HepG2 (cell line): ENCODE measurements around the gene SEC31A. TPM values are rescaled to one million over a fixed set of nuclear protein-coding genes. Genes with fewer than 3 reads are reported as not detected.

ENCODE experiments used
- ATAC-seq: fragments of 200-7000 bp; cut with Tn5 transposase; 3 replicates; pipeline ENCODE4 v1.9.1; 2020; ENCODE audit warnings: mild to moderate bottlenecking, moderate library complexity
- BruUV-seq: library from RNA; stranded (reverse); fragments of 400-500 nt; replicated peaks from 2 replicates; lab custom pipeline; 2021; lab: Mats Ljungman, UMichigan
- CTCF ChIA-PET: fragments of 300-600 bp; formaldehyde crosslinking; extraction: SDS; loops from one replicate; lab custom pipeline; 2021; ENCODE audit warnings: low total read pairs, inconsistent platforms, low intra/inter-chr PET ratio; lab: Yijun Ruan, JAX
- POLR2A ChIA-PET: fragments of 350-600 bp; sonication (Branson Sonifier 250); formaldehyde crosslinking; loops from one replicate; lab custom pipeline; 2020; ENCODE audit warnings: antibody characterized with exemption, inconsistent platforms; lab: Yijun Ruan, JAX
- DNase-seq: peaks from one replicate; pipeline ENCODE4 v3.0.0-alpha.2; 2015; ENCODE audit warnings: low spot score
- FAIRE-seq: peaks from 3 replicates; lab custom pipeline; 2011; peaks lifted over from hg19 to GRCh38; lab: Jason Lieb, UNC
- H2AFZ ChIP-seq: one replicate; pipeline ENCODE4 v1.6.1; 2011; ENCODE audit warnings: low read length, inconsistent platforms
- H3K27ac ChIP-seq: fragments of 300-600 bp; 3 replicates; pipeline ENCODE4 v1.8.0; 2011; ENCODE audit warnings: mixed run types, mild to moderate bottlenecking, mixed read lengths, low read length, inconsistent platforms; ENCODE audit not compliant: insufficient read depth; ENCODE audit errors: extremely low read length
- H3K27me3 ChIP-seq, 2 experiments: fragments of 200-600 bp in 1 of 2; 2 replicates in 1 of 2; 3 replicates in 1 of 2; pipeline versions ENCODE4 v1.6.0 to v1.8.0; 2011; ENCODE audit warnings: low read length in 2 of 2, mild to moderate bottlenecking in 2 of 2, moderate library complexity in 2 of 2, inconsistent platforms in 1 of 2; ENCODE audit not compliant: insufficient read depth in 2 of 2, control insufficient read depth in 1 of 2
- H3K36me3 ChIP-seq, 2 experiments: fragments of 200-600 bp in 1 of 2; replicated peaks in 1 of 2; 2 replicates in 1 of 2; 3 replicates in 1 of 2; pipeline versions ENCODE4 v1.5.1 to v1.8.0; 2011; ENCODE audit warnings: low read length in 2 of 2, inconsistent platforms in 1 of 2; ENCODE audit not compliant: insufficient read depth in 2 of 2, control insufficient read depth in 1 of 2
- H3K4me1 ChIP-seq: 2 replicates; pipeline ENCODE4 v1.5.1; 2012; ENCODE audit warnings: low read length, inconsistent platforms; ENCODE audit not compliant: insufficient read depth
- H3K4me2 ChIP-seq: 2 replicates; pipeline ENCODE4 v1.6.0; 2011; ENCODE audit warnings: low read depth, low read length, inconsistent platforms
- H3K4me3 ChIP-seq, 3 experiments: fragments of 200-600 bp in 1 of 3; sonication (generic), shearing (Covaris generic) in 1 of 3; replicated peaks in 1 of 3; 2 replicates each; pipeline ENCODE4 v1.5.1; 2011 to 2016; ENCODE audit warnings: low read length in 3 of 3, inconsistent platforms in 2 of 3, low read depth in 2 of 3, mild to moderate bottlenecking in 2 of 3, control low read depth in 1 of 3, mixed read lengths in 1 of 3; ENCODE audit not compliant: insufficient read depth in 1 of 3
- H3K79me2 ChIP-seq: one replicate; pipeline ENCODE4 v1.6.1; 2011; ENCODE audit warnings: low read length, inconsistent platforms; ENCODE audit not compliant: insufficient read depth
- H3K9ac ChIP-seq: 2 replicates; pipeline ENCODE4 v1.6.0; 2011; ENCODE audit warnings: mild to moderate bottlenecking, low read depth, low read length, inconsistent platforms; ENCODE audit not compliant: insufficient read depth
- H3K9me3 ChIP-seq: 2 replicates; pipeline ENCODE4 v1.5.1; 2012; ENCODE audit warnings: mild to moderate bottlenecking, low read length
- H4K20me1 ChIP-seq: 2 replicates; pipeline ENCODE4 v1.6.0; 2011; ENCODE audit warnings: inconsistent platforms, mild to moderate bottlenecking, low read length, moderate library complexity; ENCODE audit not compliant: insufficient read depth
- CEBPB ChIP-seq: IDR thresholded peaks from 2 replicates; pipeline ENCODE4 v1.6.1; 2011; ENCODE audit warnings: low read depth, low read length, improper control_type of control experiment, borderline replicate concordance
- GATAD2A ChIP-seq: IDR thresholded peaks from 2 replicates; pipeline ENCODE4 v1.6.1; 2016
- HNF4G ChIP-seq, 2 experiments: sonication (generic) in 1 of 2; formaldehyde crosslinking in 1 of 2; IDR thresholded peaks; 2 replicates each; pipeline versions ENCODE4 v1.4.0 to v1.6.1; 2011 to 2020; ENCODE audit warnings: borderline replicate concordance in 2 of 2, low read depth in 2 of 2, mild to moderate bottlenecking in 2 of 2, low read length in 1 of 2, missing genetic modification reagents in 1 of 2, moderate library complexity in 1 of 2
- KLF16 ChIP-seq, 2 experiments: sonication (generic) in 1 of 2; formaldehyde crosslinking in 1 of 2; IDR thresholded peaks; 2 replicates each; pipeline versions ENCODE4 v1.6.1 to v1.8.0; 2016 to 2023; ENCODE audit warnings: missing genetic modification reagents in 2 of 2, missing compliant biosample characterization in 1 of 2
- NCOA2 ChIP-seq: sonication (generic); formaldehyde crosslinking; IDR thresholded peaks from 2 replicates; pipeline ENCODE4 v1.8.0; 2022; ENCODE audit warnings: inconsistent platforms
- NR2F2 ChIP-seq: IDR thresholded peaks from 2 replicates; pipeline ENCODE4 v1.6.1; 2012; ENCODE audit warnings: low read depth, inconsistent platforms, borderline replicate concordance
- PATZ1 ChIP-seq: sonication (generic); formaldehyde crosslinking; IDR thresholded peaks from 2 replicates; pipeline ENCODE4 v1.4.0; 2020; ENCODE audit warnings: missing genetic modification reagents
- SAP130 ChIP-seq: IDR thresholded peaks from 2 replicates; pipeline ENCODE4 v1.6.1; 2016; ENCODE audit warnings: low read depth
- TARDBP ChIP-seq: sonication (generic); formaldehyde crosslinking; IDR thresholded peaks from 2 replicates; pipeline ENCODE4 v1.8.0; 2022; ENCODE audit warnings: mild to moderate bottlenecking, missing genetic modification reagents
- THAP11 ChIP-seq: IDR thresholded peaks from 2 replicates; pipeline ENCODE4 v1.6.1; 2016; ENCODE audit warnings: missing biosample characterization, missing genetic modification reagents
- ZNF3 ChIP-seq: IDR thresholded peaks from 2 replicates; pipeline ENCODE4 v1.7.0; 2017; ENCODE audit warnings: inconsistent platforms
- ZNF713 ChIP-seq: sonication (generic); formaldehyde crosslinking; IDR thresholded peaks from 2 replicates; pipeline ENCODE4 v1.4.0; 2020; ENCODE audit warnings: mild to moderate bottlenecking, missing genetic modification reagents
- ZNF770 ChIP-seq: sonication (generic); formaldehyde crosslinking; IDR thresholded peaks from 2 replicates; pipeline ENCODE4 v1.5.0; 2020; ENCODE audit warnings: mild to moderate bottlenecking, missing genetic modification reagents
- WGBS: methylation state at CpG from one replicate; pipeline ENCODE4 v1.1.6; 2017; ENCODE audit warnings: low lambda C conversion rate; 5-methylcytosine and 5-hydroxymethylcytosine counted together
- in situ Hi-C: cut with HindIII; loops from 2 replicates; pipeline ENCODE4 v1.10.0; 2017; ENCODE audit warnings: low pct_unique_long_range_greater_than_20kb; ENCODE audit not compliant: extremely low pct_ligation_motif_present
- intact Hi-C: fragments of 100-400 bp; cut with micrococcal nuclease; formaldehyde crosslinking; loops from one replicate; pipeline ENCODE4 v1.10.0; 2022; ENCODE audit not compliant: unreplicated experiment
- polyA plus RNA-seq, 8 experiments: library from polyadenylated mRNA; depleted of rRNA in 3 of 8; stranded (reverse) in 7 of 8; unstranded in 1 of 8; fragments of >200 nt; fragmentation: Illumina TruSeq in 4 of 8; extraction: Trizol in 4 of 8; gene quantifications; 2 replicates each; pipeline versions ENCODE4 v1.2.1 to v1.2.3, GENCODE V29; 2011 to 2016; ENCODE audit warnings: low read depth in 4 of 8, missing spikeins in 1 of 8, mixed read lengths in 1 of 8; ENCODE audit not compliant: insufficient read depth in 1 of 8
- total RNA-seq, 5 experiments: library from RNA; depleted of rRNA; stranded (reverse); fragments of >200 nt; fragmentation: Illumina TruSeq; extraction: Trizol; gene quantifications; 2 replicates each; pipeline ENCODE4 v1.2.3, GENCODE V29; 2016; ENCODE audit warnings: low read depth in 1 of 5

Gene SEC31A
- total and polyA plus RNA-seq, 2 of the 13 experiments (the other 11 are each of a cell fraction or from before 2014, with no cell fraction given), result 231 to 435 TPM

DNA sequence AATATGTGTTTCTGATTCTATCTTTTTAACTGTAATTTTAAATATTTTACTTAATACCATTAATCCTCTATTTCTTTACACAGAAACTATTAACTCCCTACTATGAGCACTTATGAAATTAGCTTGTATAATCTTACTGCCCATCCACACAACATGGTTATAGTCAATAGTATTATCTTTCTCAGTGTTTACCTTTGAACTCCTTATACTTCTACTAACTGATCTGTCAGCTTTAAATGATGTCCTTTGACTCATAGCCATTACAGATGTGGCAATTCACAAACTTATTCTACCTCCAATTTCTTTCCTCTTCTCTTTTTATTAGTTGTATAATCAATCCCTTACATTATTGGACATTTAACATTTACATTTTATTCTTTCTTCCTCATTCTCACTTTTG, 5.5 kb downstream of the SEC31A start (continued):
- TF ChIP-seq ZNF713 (CRISPR knock-in tag) (no peak), NR2F2 (peak; percentile 55; the same call in 1 of the 2 replicates), KLF16 (CRISPR knock-in tag; IDR thresholded peaks at IDR 0.05) (0 out of 4 replicates have a peak, but pooled peaks of 1 of the 2 experiments have one; percentile 28), NCOA2 (CRISPR knock-in tag) (peak; percentile 44; the same call in 1 of the 2 replicates), HNF4G (IDR thresholded peaks at IDR 0.05; ENCODE audit: borderline replicate concordance, low read depth, low read length) (0 out of 2 replicates have a peak, but pooled peaks have one; percentile 20), HNF4G (CRISPR knock-in tag; IDR thresholded peaks at IDR 0.05; ENCODE audit: borderline replicate concordance, low read depth) (no peak), SAP130 (CRISPR knock-in tag) (peak; percentile 60), TARDBP (CRISPR knock-in tag) (0 out of 2 replicates have a peak, but pooled peaks have one; percentile 19), ZNF3 (CRISPR knock-in tag) (no peak), GATAD2A (CRISPR knock-in tag) (peak; percentile 46), THAP11 (CRISPR knock-in tag) (0 out of 2 replicates have a peak, but pooled peaks have one; percentile 13)

DNA sequence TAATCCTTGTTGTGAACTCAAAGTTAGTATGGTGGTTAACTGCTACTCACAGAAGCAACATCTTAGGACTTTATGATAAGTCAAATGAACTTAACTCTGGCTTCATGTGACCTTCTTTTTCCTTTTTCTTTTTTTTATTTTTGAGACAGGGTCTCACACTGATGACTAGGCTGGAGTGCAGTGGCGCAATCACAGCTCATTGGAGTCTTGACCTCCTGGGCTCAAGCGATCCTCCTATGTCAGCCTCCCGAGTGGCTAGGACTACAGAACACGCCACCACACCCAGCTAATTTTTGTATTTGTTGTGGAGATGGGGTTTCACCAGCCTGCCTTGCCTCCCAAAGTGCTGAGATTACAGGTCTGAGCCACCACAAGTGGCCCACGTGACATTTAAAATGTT, 22.4 kb downstream of the SEC31A start:
- Histone ChIP-seq H2AFZ (no peak overlapping the region), H3K36me3 (peaks cover 20 to 85% of the 10 kb centered on the region in 2 experiments), H3K9me3 (no peaks in the 10 kb centered on the region), H3K4me2 (no peak overlapping the region), H3K4me1 (no peaks in the 10 kb centered on the region), H3K79me2 (peaks cover 32% of the 10 kb centered on the region), H4K20me1 (peaks cover 19% of the 10 kb centered on the region; the same call in 1 of the 2 replicates), H3K27me3 (no peaks in the 10 kb centered on the region), H3K4me3 (no peak overlapping the region), H3K9ac (no peak overlapping the region), H3K27ac (no peak overlapping the region)
- in situ Hi-C loops, result no loop called here
- FAIRE-seq, result no peak
- POLR2A ChIA-PET, result no interaction called here
- 97% methylated on average over 5 of the region's 5 CpGs for WGBS
- intact Hi-C loops, result no loop called here
- CTCF ChIA-PET, result no interaction called here
- BruUV-seq, result no TSS peak
- DNase-seq, result no peak
- no peak for ATAC-seq
- TF ChIP-seq PATZ1 (CRISPR knock-in tag), result no peak
- peak; percentile 62; the same call in 1 of the 2 replicates for TF ChIP-seq ZNF770
- TF ChIP-seq CEBPB, result peak; percentile 33; the same call in 1 of the 2 replicates
